OCI-LY3 (cell line): ENCODE measurements around the gene NFYB.
"Not testable (repeated sequence)": the region's sequence is repeated elsewhere in the genome, so short reads cannot be mapped to it uniquely, and the experiment has no call there.

Source experiments
- H2AFZ ChIP-seq: fragments of 200-600, 300-600 bp; shearing (Covaris generic); 2 replicates; pipeline ENCODE4 v1.6.0; 2014; ENCODE audit warnings: antibody characterized with exemption, low read depth, low read length
- H3K27ac ChIP-seq: fragments of 200-600, 300-600 bp; sonication (generic); 2 replicates; pipeline ENCODE4 v1.5.1; 2014; ENCODE audit warnings: mild to moderate bottlenecking, low read length, moderate library complexity, mixed read lengths
- H3K27me3 ChIP-seq: fragments of 200-600, 300-600 bp; sonication (generic); 2 replicates; pipeline ENCODE4 v1.6.1; 2014; ENCODE audit warnings: low read depth, low read length, mixed read lengths
- H3K36me3 ChIP-seq: fragments of 200-600, 300-600 bp; sonication (generic); replicated peaks from 2 replicates; pipeline ENCODE3; 2014; ENCODE audit warnings: low read depth, low read length, mixed read lengths
- H3K4me1 ChIP-seq: fragments of 300-600, 200-600 bp; sonication (generic); 2 replicates; pipeline ENCODE4 v1.6.1; 2014; ENCODE audit warnings: low read length, mixed read lengths
- H3K4me2 ChIP-seq: fragments of 200-600, 300-600 bp; sonication (generic); 2 replicates; pipeline ENCODE4 v1.6.1; 2014; ENCODE audit warnings: low read length, mixed read lengths
- H3K4me3 ChIP-seq: fragments of 300-600, 200-600 bp; sonication (generic); 2 replicates; pipeline ENCODE4 v1.5.1; 2014; ENCODE audit warnings: antibody characterized with exemption, mild to moderate bottlenecking, low read length, moderate library complexity
- H3K79me2 ChIP-seq: fragments of 300-600, 200-600 bp; shearing (Covaris generic); 2 replicates; pipeline ENCODE4 v1.6.1; 2014; ENCODE audit warnings: mild to moderate bottlenecking, low read length, mixed read lengths
- H3K9ac ChIP-seq: fragments of 300-600, 200-600 bp; shearing (Covaris generic); 2 replicates; pipeline ENCODE4 v1.6.0; 2014; ENCODE audit warnings: mild to moderate bottlenecking, low read length, moderate library complexity
- H3K9me3 ChIP-seq: fragments of 200-600, 300-600 bp; shearing (Covaris generic); 2 replicates; pipeline ENCODE4 v1.6.1; 2014; ENCODE audit warnings: low read length, mixed read lengths; ENCODE audit not compliant: insufficient read depth
- H4K20me1 ChIP-seq: fragments of 200-600, 300-600 bp; sonication (generic); 2 replicates; pipeline ENCODE4 v1.6.1; 2016; ENCODE audit warnings: low read length, mixed read lengths; ENCODE audit not compliant: insufficient read depth
- CTCF ChIP-seq: fragments of 200-600, 300-600 bp; sonication (generic); IDR thresholded peaks from 2 replicates; pipeline ENCODE4 v1.5.1; 2014; ENCODE audit warnings: antibody characterized with exemption, low read length, low read depth
- EZH2phosphoT487 ChIP-seq: fragments of 200-600 bp; shearing (Covaris generic); IDR thresholded peaks from 2 replicates; pipeline ENCODE4 v1.6.1; 2018; ENCODE audit warnings: antibody characterized with exemption, mixed run types, low read depth

The NFYB gene

DNA sequence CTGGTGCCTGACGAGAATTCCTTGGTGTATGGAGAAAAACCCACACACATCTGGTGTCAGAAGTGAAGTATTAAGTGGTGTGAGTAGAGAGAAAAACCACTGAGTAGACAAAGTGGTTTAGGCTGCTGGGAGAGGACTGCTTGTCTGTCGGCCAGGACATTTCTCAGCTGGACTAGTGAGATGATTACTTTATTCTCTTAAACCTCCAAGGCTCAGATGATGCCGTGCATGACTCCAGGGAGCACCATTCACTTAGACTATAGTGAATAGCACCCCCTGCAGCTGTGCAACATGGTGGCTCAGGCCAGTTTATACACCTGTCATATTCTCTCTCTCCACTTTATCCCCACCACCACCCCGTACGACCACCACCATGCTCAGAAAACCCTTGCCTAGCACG, 28.5 kb upstream of the NFYB start:
- H4K20me1 ChIP-seq, result no peaks in the 10 kb centered on the region
- no peaks in the 10 kb centered on the region for H3K4me1 ChIP-seq
- no peak overlapping the region for H3K27ac ChIP-seq
- H2AFZ ChIP-seq, result no peak overlapping the region
- H3K36me3 ChIP-seq, result no peaks in the 10 kb centered on the region
- no peaks in the 10 kb centered on the region for H3K79me2 ChIP-seq
- H3K4me2 ChIP-seq, result no peak overlapping the region
- TF ChIP-seq CTCF (no peak), EZH2phosphoT487 (no peak)
- no peak overlapping the region for H3K4me3 ChIP-seq
- no peaks in the 10 kb centered on the region for H3K27me3 ChIP-seq
- H3K9ac ChIP-seq, result no peak overlapping the region
- no peaks in the 10 kb centered on the region for H3K9me3 ChIP-seq

DNA sequence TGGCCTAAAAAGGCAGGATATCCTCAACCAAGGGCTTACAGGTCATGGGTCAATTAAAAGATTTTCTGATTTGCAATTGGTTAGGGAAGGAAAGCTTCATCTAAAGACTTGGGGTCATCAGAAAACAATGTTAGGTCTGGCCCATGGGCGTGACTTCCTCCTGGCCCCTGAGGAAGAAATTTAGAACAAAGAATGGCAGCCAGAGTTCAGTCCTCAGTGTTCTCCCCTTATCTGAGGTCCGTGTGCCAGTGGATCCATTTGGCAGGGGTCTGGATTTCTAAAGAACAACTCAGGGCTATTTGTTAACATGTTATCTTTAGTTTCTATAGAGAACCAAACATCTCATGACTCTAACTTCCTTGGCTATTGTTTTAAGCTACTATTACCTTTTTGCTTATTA, 27.8 kb upstream of the NFYB start:
- TF ChIP-seq CTCF, result no peak
- no peak for TF ChIP-seq EZH2phosphoT487

DNA sequence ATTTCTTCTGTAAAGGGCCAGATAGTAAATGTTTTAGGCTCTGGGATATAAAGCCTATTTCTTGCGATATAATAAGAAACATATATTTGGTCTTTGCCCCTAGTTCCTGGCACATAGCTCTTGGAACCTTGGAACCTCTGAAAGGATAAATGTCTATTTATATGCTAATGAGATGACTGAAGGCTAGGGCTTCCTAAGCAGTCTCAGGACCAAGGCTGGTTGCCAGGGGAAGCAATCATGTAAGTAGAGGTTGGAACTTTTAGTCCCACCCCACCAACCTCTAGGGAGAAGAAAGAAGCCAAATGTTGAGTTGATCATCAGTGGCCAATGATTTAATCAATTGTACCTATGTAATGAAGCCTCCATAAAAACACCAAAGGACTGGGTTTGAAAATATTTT, 26.6 kb upstream of the NFYB start:
- Histone ChIP-seq H4K20me1 (no peaks in the 10 kb centered on the region), H3K4me3 (no peak overlapping the region)

More for the DNA sequence above, 27.8 kb upstream of the NFYB start:
- Histone ChIP-seq H3K79me2 (no peaks in the 10 kb centered on the region), H3K27me3 (no peaks in the 10 kb centered on the region), H4K20me1 (no peaks in the 10 kb centered on the region), H3K9ac (no peak overlapping the region), H3K27ac (no peak overlapping the region), H3K4me2 (no peak overlapping the region), H3K4me3 (no peak overlapping the region), H3K9me3 (no peaks in the 10 kb centered on the region), H2AFZ (no peak overlapping the region), H3K4me1 (no peaks in the 10 kb centered on the region), H3K36me3 (no peaks in the 10 kb centered on the region)

DNA sequence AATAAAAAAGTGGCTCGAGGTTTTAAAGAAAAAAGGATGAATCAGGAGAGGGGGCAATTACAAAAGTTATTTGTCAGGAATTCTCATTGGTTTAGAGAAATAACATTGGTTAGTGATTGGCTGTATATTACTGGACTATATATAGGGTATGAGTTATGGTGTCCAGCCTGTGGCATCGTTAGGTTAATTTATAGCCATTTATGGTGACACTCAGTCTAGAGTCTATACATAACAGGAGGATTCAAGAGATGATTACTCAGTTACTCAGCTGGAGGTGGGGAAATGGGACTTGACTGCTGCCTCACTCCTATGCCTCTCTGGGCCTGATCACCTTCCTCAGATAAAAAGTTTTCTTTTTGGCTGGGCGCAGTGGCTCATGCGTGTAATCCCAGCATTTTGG, 25.6 kb upstream of the NFYB start:
- no peak overlapping the region for H3K9ac ChIP-seq
- no peaks in the 10 kb centered on the region for H3K9me3 ChIP-seq
- TF ChIP-seq CTCF (no peak), EZH2phosphoT487 (no peak)
- no peaks in the 10 kb centered on the region for H3K79me2 ChIP-seq
- H2AFZ ChIP-seq, result no peak overlapping the region
- no peaks in the 10 kb centered on the region for H3K36me3 ChIP-seq
- H3K4me3 ChIP-seq, result no peak overlapping the region
- H3K27me3 ChIP-seq, result no peaks in the 10 kb centered on the region
- H4K20me1 ChIP-seq, result no peaks in the 10 kb centered on the region
- no peak overlapping the region for H3K27ac ChIP-seq
- H3K4me1 ChIP-seq, result no peaks in the 10 kb centered on the region
- H3K4me2 ChIP-seq, result no peak overlapping the region

More for the DNA sequence above, 26.6 kb upstream of the NFYB start:
- no peak overlapping the region for H3K27ac ChIP-seq
- H3K4me2 ChIP-seq, result no peak overlapping the region
- no peaks in the 10 kb centered on the region for H3K4me1 ChIP-seq
- TF ChIP-seq EZH2phosphoT487 (no peak), CTCF (no peak)
- H3K9ac ChIP-seq, result no peak overlapping the region
- no peaks in the 10 kb centered on the region for H3K9me3 ChIP-seq
- H3K36me3 ChIP-seq, result no peaks in the 10 kb centered on the region
- H3K27me3 ChIP-seq, result no peaks in the 10 kb centered on the region
- H2AFZ ChIP-seq, result no peak overlapping the region
- H3K79me2 ChIP-seq, result no peaks in the 10 kb centered on the region

DNA sequence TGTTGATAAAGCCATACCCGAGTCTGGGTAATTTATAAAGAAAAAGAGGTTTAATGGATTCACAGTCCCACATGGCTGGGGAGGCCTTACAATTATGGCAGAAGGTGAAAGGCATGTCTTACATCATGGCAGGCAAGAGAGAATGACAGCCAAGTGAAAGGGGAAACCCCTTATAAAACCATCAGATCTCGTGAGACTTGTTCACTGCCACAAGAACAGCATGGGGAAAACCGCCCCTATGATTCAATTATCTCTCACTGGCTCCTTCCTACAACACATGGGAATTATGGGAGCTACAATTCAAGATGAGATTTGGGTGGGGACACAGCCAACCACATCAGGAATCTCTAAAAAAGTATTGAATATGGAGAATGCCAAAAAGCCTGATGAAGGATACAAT, 25.0 kb upstream of the NFYB start:
- not testable (repeated sequence) for H2AFZ ChIP-seq, H3K27ac ChIP-seq, H3K4me2 ChIP-seq, H3K4me1 ChIP-seq, H3K27me3 ChIP-seq, H3K9me3 ChIP-seq, H3K9ac ChIP-seq, H3K4me3 ChIP-seq, H4K20me1 ChIP-seq, H3K79me2 ChIP-seq, H3K36me3 ChIP-seq
